T-helper 2 cell treated with Interferon-gamma antibody and Interleukin-4, amounts not matched to agents 100 ng/mL and 5 ng/mL, for 36 hours (primary cell): ENCODE measurements around the gene GJA10. TPM values are rescaled to one million over a fixed set of nuclear protein-coding genes. Genes with fewer than 3 reads are reported as not detected.

Experiments used
- intact Hi-C: fragments of 100-400 bp; cut with micrococcal nuclease; formaldehyde crosslinking; loops from one replicate; pipeline ENCODE4 v1.15.1; 2023
- total RNA-seq: library from RNA; stranded (reverse); gene quantifications from 2 replicates; pipeline ENCODE4 v1.2.3, GENCODE V29; 2022

GJA10 gene
- total RNA-seq, 1 donor from 2014 or later: 0.14 TPM

DNA sequence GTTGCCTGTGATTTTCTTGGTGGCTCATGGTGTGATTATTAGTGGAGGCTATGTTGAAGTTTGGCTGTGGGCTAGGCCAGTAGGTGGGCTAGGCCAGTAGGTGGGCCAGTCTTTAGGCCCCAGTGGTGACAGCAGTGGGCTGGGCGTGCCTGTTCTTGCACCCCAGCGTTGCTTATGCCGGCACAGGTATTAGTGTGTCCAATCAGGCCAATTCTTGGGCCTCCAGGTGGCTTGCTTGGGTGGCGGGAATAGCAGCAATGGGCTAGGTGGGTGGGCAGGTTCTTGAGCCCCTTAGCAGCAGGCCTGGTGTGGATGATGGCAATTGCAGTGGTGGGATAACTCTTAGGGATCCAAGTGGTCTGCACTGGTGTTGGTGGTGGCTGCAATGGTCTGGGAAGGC, 22.9 kb downstream of the GJA10 start:
- intact Hi-C loops: no loop called here

DNA sequence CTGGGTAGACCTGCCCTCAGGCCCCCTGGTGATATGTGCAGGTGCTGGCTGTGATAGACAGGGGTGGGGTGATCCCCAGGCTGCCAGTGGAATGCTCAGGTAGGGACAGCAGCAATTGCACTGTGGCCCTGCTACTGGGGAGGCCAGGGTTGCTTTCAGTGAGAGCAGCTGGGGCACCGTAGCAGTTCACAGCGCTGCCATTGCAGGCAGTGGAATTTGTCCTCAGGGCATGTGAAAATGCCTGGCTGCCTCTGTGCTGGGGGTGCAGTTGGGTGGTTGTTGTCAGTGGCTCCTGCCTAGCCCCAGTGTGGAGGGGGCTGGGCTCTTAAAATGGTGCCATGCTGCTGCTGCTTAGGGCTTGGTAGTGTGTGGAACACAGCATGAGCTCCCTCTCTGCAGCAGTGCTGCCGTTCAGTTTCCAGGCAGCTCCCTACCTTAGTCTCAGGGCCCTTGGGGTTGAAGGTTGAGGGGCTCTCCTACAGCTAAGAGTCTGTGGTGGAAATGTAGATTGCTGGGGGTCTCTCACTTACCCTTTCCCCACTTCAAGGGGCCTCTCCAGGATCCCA, 23.6 kb downstream of the GJA10 start:
- intact Hi-C loops: no loop called here

DNA sequence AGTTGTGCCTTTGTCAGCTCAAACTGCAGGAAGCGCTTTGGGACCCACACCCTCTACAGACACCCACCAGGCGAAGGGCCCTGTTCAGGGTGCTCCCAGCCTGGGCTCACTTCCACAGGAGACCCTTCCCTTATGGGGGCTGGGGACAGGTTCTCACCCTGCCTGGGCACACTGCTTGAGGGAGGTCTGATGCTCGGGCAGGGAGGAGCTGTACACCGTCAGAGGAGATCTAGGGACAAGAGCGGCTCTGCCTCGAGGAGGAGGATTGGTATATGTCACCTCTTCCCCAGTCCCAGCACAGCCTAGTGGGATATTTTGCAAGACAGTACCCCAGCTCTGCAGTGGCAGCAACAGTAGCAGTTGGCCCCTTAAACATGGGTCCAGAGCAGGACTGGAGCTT, 26.9 kb downstream of the GJA10 start:
- intact Hi-C loops: no loop called here

DNA sequence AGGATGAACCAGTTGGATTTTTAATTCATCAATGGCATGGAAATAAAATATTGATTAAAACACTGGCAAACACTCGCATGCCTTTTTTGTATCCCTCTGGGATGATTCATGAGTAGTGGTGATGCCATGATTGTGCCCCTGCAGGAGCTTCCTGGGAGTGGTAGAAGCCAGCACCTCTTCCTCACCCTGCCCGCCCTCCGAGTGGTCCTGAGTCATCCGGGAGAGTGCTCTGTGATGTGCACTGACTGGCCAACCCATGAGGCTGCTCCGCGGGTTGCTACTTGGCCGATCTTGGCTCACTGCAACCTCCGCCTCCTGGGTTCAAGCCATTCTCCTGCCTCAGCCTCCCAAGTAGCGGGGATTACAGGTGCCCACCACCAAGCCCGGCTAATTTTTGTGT, 27.4 kb downstream of the GJA10 start:
- intact Hi-C loops: no loop called here

DNA sequence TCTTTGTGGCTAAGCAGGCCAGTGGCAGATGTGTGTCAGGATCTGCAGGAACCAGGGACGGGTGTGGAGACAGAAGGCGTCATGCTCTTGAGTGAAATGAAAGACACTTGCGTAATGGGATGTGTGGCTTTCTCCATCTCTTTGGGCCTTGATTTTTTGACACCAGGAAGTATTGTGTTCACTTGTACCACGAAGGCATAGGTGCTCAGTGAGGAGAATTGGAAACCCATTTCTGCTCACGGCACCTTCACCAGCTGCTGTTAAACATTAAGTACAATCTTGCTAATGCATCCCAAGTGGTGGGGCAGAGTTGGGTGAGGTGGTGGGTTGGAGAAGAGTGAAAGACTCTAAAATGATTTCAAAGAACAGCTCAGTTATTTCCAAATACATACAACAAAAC, 30.0 kb downstream of the GJA10 start:
- intact Hi-C loops: no loop called here

DNA sequence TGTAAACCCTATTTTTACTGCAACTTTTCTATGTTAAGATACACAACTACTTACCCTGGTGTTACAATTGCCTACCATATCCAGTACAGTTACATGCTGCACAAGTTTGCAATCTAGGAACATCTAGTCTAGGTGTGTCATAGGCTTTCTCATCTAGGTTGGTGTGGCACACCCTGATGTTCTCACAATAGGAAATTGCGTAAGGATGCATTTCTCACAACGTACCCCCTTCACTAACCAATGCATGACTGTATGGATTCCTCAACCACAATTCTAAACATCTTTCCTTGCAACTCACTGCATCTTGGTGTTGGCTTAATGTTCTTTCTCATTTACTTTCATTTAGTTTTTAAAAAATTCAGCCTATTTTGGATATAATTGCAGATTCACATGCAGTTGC, 31.6 kb downstream of the GJA10 start:
- intact Hi-C loops: no loop called here

DNA sequence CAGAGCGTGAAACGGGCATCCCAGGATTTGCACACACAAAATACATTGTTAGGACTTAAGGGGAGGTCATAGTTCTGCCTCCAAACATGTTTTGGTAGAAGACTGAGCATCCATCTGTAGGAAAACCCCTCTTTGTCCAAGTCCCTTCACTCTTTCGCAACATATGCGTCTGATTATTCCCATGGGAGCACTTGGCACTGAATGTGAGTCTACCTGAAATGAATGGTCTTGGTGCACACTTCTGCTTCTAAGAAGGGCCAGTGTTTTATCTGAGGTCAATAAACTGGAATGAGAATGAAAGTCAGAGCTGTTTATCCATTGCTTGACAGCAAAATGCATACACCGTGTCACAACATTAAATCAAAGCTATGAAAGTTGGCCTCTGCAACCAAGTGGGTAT, 33.0 kb downstream of the GJA10 start:
- intact Hi-C loops: no loop called here

DNA sequence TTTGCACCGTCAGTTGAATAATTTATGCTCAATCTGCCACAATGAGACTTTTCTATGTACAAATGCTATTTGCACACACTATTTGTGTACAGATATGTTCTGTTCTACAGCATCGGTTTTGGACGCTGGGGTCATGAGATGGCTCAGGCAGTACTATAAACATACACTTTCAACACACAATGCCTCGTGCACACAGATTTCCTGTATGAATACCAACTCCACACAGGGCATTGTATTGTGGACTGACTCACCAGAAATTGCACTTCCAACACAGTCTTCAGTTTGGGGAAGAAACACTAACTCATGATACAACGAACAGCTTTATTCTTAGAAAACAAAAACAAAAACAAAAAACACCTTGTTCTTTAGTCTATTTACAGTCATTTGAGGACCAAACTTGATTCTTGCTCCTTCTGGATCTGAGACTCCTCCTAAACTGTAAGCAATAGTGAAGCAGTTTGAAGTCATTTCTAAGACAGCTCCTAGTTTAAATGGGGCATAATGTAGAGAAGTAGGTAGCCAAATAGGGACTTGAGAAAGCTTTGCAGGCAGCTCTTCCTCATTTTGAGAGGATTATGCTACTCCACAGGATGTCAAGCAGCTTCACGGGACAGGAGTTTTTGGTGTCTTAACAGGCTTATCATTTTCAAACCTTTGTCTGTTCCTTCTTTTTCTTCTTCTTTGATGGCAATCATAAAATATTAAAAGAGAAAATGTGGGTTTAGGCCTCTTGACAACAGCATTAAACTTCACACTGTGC, 33.7 kb downstream of the GJA10 start:
- intact Hi-C loops: no loop called here

DNA sequence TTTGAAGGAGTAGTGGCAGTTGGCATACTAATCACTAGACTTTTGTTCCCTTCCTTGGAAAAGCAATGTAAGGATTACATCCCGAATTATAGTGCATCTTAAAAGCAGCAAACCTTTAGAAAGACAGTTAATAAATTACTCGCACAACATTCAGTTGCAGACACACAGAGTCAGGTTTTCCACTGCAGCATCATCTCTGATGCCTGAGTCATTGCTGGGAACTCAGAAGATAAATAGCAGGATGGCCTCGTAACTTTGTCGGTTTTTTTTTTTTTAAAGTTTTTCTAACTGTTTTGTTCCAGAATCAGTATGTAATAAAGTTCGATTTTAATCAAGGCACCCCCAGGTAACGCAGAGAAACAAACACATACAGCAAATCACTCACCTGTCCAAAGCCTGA, 34.3 kb downstream of the GJA10 start:
- intact Hi-C loops: no loop called here

DNA sequence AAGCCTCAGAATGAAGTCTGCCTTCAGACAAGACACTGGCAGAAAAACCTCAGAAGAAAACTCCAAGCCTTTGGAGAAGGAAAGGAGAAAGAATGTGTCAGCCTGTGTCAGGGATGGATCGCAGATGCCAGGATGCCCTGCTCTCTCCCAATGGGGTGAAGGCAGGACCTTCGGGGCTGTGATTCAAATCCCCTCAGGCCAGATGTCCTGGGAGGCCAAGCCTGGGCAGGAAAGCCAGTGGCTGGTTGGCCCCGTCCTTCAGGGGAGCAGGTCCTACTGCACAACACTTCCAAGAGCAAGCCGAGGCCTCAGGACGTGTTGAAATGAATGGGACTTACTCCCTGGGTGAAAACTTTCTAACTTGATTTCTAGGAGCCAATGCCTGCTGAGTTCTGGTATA, 36.5 kb downstream of the GJA10 start:
- intact Hi-C loops: no loop called here

DNA sequence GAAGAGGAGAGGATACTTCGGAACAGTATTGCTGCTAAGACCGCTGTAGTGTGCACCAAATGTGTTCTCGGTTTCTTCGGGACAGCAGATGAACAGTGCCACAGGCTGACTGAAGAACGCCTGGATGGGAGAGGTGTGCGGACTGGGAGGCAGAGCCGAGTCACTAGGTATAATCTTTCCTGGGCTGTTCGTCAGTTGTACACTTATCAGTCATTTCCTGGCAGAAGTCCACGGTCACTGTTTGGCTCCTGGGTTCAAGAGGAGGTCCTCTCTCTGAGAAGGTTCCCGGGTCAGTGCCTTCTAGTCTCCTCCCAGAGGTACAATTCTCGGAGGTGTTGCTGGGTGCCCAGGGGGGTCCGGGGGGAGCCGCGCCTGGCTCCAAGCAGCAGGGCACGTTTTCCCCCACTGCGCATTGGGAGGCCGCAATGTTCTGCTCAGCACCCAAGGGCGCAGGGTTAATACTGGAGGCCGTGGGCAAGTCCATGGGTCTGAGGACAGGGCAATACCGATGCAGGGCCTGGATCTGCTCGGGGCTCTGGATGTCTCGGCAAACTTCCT, 38.1 kb downstream of the GJA10 start:
- intact Hi-C loops: no loop called here

DNA sequence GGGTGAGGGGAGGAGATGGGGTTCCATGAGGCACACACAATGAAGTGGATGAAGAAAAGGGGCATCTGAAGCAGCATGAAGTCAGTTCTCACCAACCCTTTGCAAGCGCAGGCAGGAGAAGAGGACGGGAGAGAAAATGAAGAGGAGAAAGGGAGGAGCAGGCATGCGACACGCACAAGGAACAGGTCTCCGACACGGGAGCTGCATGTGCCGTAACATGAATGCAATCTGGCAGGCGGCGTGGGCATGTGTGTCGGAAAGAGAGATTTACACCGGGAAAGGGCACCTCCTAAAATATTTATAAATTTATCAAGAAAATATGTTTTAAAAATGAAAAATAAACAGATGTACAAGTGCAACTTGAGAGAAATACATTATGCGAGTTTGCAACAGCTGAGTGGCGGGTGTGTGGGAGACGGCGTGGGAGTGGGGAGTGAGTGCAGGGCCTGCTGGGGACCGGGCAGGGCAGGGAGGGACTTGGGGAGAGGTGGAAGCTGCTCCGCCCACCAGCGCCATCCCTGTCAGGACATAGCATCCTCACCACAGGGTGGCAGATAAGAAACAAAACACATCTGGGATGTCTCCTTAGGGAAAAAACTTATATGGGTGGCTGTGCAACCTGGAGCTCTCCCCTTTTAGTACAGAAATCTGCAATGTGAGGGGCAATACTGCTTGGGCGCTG, 40.6 kb downstream of the GJA10 start:
- intact Hi-C loops: no loop called here

DNA sequence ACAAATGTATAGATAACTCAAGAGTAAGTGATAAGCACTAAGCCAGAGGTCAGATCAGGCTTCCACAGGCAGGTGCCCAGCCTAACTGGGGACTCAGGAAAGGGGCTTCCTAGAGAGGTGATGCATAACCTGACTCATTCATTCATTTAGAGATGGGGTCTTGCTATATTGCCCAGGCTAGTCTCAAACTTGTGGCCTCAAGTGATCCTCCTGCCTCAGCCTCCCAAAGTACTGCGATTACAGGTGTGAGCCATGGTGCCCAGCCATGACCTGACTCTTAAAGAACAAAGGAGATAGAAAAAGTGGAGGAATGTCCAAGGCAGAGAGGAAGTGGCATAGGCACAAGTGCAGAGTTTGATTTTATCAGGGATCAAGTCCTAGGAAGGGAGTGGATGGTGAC, 41.9 kb downstream of the GJA10 start:
- intact Hi-C loops: no loop called here

DNA sequence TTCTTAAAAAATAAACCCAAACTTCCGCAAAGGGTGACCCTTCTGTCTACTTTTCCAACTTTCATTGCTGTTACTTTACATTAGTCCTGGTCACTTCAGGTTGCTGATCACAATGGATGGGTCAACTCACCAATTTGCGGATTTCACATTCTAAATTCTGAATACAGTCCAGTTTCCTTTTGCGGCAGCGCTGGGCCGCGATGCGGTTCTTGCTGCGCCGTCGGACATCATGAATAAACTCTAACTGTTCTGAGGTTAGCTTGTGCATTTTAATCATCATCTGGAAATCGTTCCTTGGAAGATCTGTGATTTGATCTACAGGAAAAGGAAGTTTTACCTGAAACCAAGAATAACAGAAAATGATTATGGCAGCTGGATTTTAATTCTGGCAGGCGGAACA, 43.7 kb downstream of the GJA10 start:
- intact Hi-C loops: no loop called here

DNA sequence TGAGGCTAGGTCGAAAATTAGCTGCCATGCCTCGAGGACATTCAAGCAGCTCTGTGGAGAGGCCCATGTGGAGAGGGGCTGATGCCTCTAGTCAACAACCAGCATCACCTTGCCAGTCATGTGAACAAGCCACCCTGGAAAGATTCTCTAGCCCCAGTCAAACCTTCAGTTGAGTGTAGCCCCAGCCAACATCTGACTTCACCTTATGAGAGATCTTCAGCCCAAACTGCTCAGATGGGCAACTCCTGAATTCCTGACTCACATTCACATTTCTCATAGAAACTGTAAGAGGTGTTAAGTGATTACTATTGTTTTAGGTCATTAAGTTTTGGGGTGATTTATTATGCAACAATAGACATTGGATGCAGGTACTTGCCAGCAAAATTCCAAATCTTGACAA, 44.9 kb downstream of the GJA10 start:
- intact Hi-C loops: no loop called here

DNA sequence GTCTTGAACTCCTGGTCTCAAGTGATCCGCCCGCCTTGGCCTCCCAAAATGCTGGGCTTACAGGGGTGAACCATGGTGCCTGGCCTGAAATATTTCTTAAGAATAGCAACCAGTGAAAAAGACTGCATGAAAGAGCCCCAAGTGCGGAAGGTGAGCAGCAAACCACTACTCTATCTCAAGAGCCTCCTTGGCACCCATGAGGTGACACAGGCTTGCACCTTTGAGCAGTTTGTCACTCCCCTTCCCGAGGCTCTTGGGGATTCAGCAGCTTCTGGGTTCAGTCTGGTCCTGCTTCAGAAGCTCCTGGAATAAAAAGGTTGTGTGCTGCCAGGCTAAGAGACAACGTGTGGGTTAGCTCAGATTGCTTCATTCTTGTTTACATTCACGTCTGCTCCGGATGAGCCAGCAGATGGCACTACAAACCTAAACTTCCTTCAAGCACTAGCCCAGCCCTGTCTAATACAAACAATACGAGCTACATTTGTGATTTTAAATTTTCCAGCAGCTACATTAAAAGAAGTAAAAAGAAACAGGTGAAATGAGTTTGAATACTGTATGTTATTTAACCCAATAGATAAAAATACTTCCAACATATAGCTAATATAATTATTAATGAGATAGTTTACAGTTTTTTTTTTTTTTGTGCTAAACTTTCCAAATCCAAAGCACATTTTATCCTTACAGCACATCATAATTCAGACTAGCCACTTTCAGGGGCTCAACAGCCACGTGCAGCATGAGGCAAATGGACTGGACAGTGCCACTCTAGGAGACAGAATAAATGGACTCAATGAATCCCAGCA, 46.2 kb downstream of the GJA10 start:
- intact Hi-C loops: loop anchor here (1.0 to 5.0 kb wide), 7 partner anchors 139 to 539 kb away; partner anchors contain the start of gene BACH2

DNA sequence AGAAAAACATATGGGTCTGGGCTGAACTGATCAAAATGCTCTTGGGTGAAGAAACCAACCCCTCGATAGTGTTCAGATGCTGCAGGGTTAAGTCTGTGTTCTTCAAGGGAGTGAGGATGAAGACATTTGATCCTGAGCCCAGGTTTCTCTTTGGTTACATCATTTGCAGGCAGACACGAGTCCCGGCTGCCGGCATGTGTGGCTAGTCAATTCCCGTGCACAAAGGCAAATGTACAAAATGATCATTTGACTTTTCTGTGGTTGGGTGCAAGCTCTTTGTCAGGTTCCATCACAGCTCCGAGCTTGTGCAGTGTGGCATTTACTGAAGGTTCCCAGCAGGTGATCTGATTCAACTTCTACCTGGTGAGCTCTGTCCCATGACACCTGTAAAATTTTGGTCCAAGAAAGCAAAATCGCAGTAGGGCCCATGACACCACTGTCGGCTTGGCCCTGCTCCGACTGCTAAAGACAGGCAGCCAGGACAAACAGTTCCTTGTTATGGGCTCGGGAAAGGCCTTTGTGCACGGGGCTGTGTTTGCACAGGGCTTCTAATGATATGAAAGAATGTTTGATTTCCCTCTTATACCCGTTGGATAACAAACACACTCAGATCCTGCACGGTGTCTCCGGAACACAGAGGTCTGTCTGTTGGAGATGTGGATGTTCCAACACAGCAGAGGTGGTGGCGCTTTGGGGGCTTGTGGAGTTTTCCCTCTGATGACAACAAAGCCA, 46.9 kb downstream of the GJA10 start:
- intact Hi-C loops: loop anchor here (5.0 kb wide), 1 partner anchor 251 kb away; no protein-coding TSS in a partner anchor

DNA sequence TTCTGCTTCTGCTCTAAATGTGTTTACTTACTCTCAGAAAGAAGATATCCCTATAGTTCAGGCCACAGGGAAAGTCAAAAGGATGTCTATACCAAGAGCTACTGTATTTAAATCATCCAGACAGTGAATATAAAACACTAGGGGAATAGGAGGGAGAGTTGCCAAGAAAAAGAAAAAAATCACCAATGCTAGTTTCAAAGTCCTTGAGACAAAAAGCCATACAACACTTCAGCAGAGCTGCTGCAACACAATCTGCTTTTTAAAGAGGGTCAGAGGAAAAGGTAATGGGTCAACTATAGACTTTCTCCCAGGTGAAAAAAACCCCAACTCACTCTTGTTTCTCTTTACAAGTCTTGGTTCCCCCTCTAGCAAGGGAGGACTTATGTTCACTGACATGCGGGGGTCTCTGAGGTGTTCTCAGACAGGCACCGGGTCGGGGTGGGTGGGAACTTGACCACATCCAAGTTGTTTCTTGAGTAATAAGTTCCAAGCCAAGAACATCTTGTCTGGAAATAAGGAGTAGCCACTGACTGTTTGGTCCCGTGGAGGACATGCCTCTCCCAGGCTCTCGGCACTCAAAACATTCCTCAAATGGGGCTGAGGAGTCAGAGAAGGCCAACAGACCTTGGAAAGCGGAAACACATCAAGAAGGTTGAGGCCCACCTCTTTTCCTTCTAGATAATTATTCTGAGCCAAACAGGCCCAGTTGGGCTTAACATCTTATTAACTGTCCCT, 47.7 kb downstream of the GJA10 start:
- intact Hi-C loops: loop anchor here (5.0 kb wide), 1 partner anchor 250 kb away; no protein-coding TSS in a partner anchor

DNA sequence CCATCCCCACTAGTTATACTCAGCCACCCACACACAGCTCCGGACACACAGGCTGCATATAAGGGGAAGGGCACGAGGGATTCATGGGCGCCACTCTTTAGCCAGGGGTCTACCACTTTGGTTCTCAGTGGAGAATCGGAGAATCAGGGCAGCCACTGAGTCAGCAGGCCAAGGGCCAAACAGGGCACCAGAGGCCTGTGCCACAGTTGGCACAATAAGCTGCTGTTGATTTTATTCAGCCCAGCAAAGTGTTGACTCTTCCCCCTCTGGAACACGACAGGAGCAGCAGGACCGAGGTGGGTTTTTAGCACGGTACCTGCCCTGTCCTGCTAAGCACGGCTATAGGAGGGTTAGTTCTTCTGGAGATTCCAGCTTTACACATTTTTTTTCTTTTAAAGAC, 48.3 kb downstream of the GJA10 start:
- intact Hi-C loops: loop anchor here (5.0 kb wide), 1 partner anchor 250 kb away; no protein-coding TSS in a partner anchor
